Measurements from ENCODE around the gene MVB12B.

MVB12B gene

DNA sequence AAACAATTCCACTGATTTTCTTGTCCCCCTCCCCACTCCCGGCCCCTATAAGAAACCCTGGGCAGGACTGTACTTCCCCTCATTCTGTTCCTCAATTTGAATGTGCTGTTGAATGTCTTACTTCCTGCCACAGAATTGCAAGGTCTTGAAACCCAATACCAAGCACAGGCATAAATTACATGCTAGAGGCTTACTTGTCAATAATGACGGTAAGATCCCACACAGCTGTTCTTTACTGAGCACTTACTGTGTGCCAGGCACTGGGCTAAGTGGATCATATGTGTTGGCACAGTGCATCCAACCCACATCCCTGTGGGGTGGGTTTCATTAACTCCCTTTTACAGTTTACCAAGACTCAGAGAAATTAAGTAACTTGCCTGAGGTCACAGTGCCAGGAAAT, 63.4 kb downstream of the MVB12B start:
- DNase-seq, result no peak

DNA sequence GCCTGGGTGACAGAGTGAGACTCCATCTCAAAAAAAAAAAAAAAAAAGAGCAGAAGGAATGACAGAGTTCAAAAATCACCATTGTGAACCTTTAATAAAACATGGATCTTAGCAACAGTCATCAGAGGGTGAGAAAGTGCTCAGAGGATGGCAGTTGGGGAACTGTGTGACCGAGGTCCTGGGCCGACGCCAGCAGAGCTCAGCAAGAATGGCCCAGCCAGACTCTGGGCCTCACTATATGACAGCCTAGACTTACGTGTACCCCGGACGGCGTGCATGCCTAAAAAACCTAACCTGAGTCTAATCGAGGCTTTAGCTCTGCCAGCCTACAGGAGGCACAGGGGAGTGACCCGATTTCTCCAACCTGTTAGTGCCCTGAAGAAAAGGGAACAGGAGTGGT, 64.3 kb downstream of the MVB12B start:
- no peak for DNase-seq

DNA sequence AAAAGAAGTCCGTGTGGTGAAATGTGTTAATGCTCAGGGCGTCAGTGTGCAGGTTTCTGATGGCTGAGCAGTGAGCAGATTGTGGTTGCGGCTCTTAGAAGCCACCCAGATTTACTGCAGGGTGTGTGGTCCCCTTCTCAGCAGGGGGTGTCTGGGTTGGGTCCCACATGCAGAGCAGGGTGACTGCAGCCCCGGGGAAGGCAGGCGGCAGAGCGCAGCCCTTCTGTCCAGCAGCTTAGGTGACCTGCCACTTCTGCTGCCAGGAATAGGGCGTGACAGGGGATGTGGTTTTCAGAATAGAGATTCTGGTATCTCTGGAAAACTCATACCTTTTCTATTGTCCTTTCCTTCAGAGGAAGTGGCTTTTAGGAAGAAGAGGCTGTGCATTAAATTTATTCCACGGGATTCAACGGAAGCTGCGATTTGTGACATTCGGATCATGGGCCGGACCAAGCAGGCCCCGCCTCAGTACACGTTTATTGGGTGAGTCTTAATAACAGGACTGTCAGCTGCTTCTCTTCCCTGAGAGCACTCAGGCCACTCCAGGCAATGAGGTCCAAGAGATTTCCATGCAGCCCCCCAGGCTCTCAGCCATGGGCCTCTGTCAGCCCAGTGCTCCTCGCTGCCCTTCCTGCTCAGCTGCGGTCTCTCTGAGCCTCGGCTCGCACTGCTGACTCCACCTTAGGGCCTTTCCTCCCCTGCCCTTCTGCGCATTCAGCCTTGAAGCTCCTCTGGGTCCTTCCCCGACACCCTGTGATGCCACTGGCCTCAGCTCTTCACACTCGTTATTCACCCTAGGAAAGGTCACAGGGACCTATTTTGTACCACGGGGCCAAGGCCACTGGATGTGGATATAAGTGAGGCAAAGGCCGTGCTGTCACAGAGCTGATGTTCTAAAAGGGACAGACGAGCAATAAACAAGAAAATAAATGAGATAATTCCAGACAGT, 65.4 kb downstream of the MVB12B start:
- no peak for DNase-seq

DNA sequence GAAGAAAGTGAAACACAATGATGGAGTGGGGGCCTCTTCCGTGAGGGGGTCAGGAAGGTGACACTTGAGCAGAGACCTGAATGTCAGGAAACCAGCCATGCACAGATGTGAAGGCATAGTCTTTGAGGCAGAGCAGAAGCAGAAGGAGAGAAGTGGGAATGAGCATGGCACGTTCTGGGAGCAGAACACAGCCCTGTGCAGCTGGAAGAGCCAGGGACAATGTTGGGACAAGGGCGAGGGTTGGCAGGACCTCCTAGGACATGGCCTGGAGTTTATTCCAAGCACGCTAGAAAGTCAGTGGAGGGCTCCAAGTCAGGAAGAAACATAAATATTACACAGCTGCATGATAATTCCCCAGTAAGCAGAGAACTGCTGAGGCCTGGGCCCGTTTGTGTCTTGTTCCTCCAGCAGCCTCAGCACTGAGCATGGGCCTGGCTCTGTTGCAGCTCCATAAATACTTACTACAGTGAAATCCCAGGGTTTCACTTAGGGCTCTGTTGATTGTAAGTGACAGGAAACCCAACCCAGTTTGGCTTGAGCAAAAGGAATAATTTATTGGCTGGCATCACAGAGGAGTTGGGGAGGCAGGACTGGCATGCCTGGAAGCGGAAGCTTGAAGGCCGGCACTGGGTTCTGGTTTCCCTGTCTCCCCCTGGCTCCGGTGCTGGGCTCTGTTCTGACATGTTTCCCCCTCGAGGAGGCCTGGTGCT, 66.2 kb downstream of the MVB12B start:
- DNase-seq, result no peak

DNA sequence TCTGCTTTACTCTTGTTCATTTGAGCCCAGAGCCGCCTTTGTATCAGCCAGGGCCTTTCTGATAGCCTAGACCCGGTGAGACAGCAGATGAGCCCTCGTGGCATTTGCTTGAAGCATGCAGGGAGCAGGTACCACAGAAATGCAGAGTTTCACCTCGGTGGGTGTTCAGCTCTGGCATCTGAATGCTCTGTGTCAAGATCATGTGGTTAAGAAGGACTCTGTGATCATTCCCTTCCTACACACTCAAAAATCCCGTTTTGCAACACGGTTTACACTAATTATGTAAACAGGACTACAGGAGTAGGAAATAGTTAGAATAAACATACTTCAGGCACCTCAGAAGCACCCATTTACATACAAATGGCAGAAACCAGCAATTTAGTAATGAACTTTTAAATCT, 67.2 kb downstream of the MVB12B start:
- no peak for DNase-seq

DNA sequence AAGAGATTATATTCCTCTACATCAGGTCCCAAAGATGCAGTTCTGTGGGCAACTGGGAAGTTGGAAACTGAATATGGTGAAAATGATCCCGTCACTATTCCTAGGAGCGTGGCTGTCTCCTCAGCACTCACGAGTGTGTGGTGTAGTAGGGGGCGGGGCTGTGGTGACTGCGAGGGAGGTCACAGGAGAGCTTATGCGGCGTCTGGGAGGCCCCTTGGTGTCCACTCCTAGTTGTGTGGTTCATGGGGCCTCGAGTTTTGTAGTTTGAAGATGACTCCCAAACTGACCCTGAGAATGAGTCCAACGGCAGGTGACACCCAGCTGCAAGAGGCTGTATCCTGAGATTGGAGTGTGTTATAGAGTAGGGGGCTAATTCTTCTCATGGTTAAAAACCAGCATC, 68.2 kb downstream of the MVB12B start:
- no peak for DNase-seq

DNA sequence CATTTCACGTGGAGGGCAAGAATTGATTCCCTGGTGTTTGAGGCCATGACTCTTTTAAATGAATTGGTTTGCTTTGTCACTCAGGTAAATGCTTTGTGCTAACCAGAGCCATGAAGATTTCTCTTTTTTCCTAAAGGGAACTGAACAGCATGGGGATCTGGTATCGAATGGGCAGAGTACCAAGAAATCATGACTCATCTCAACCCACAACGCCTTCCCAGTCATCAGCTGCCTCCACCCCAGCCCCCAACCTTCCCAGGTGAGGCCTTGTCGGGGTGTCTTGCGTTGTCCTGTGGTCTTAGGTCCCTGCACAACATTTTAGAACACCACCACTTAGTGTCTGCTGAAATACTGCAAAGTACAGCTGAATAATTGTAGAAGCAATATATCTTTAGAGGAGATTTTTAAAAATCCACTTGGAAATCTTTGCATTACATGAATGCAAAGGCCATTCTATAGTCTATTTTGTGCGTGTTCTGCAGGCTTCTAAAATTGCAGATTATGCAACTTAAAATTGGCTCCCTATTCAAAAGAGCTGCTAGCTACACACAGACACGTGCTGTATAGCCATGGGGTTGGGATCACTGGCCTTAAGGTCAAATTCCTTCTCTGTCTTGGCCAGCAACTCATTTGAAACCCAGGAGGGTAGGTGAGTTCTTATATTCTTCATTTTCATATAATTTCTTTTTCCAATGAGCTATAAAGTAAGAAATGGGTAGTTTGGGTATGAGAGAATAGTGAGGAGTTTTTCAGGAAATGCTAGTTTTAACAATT, 69.0 kb downstream of the MVB12B start:
- DNase-seq, result peak; percentile 6

DNA sequence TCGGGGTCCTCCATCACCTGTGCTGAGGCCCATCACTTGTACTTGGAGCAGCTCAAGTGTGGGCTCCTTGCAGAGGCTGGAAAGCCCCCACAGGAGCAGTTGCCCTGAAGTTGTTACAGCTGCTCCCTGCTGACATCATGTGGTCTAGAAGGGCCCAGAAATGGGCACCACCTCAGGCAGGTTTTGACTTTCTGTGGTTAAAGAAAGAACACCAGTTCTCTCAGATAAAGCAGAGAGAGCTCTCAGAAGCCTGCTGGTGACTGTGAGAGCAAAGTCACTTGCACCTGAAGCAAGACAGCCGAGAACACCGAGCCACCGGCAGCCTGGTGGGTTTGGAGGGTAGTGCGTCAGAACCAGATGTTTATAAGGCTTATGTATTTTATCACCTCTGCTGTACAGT, 70.4 kb downstream of the MVB12B start:
- DNase-seq, result peak; percentile 80

DNA sequence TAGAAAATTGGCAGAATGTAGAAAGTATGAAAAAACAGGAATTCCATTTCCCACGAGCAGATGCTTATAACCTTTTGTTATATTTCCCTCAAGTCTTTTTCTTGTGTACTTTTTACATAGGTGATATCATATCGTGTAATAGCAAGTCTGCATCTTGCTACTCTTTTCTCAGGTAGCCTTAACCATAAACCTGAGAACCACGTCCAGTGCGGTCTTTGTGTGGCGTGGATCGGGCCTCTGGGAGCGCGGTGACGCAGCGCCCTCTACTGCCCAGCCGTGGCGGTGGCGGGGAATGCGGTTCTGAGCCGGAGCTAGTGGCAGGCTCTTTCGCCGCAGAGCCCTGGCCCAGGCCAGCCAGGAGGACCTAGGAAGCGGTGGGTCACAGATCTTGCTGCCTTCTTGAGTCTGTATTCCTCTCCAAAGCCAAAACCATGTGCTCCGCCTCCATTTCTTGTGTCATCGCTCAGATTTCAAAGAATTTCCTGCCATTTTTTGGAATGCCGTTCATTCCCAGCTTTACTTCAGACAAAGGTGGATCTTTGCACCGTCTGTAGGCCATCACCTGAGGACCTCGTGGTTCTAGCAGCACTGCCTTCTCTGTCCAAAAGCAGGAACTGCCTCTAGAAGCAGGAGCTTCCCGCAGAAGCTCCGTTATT, 71.9 kb downstream of the MVB12B start:
- DNase-seq, result peak; percentile 63

DNA sequence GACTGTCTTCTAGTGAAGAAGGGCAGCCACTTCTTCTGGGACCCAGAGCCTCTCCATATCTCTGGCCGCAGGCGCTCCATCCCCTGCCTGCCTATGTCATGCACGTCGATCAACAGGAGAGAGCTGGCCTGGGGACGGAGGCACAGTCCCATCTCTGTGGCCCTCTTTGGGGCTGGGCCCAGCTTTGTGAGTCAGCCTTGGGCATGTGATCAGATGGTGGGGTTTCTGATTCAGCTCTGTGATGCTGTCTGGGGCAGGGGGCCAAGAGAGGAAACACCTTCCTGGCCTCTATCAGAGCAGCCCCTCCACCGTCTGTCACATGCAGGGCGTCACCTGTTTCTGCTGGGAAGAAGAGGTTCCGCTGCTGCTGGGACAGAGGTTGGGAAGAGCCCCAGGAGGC, 72.6 kb downstream of the MVB12B start:
- DNase-seq, result no peak

DNA sequence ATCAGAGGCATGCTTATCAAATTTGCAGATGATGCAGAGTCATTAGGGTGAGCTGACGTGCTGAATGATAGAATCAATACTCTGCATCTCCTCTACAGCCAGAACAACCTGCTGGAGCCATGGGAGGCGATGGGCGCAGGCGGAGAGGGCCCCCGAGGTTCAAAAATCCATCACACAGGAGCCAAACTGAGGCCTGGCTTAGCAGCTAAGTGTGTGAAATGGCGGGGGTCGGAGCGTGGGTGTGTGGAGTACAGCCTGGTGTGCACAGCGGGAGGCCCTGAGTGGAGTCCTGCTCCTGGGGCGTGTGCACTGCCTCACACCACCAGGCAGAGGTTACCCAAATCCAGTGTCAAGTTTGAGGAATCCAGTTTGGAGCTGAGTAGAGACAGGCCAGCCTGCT, 73.2 kb downstream of the MVB12B start:
- no peak for DNase-seq

DNA sequence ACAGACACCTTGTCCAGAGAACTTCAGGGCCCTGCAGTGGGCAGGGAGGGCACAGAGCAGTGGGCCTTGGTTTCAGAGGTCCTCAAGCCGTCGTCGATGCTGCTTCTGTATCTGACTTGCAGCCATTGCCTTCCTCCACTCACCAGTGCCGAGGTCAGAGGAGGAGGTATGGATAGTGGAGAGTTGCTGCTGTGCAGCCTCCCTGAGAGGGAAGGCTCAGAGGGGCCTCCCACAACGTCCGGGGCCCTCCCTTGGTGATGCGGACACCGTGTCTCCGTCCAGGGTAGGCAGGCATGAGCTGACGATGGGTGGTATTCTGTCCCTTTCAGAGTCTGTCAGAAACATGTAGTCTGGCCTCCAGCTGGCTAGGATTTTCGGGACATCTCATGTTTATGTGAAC, 73.9 kb downstream of the MVB12B start:
- DNase-seq, result no peak

DNA sequence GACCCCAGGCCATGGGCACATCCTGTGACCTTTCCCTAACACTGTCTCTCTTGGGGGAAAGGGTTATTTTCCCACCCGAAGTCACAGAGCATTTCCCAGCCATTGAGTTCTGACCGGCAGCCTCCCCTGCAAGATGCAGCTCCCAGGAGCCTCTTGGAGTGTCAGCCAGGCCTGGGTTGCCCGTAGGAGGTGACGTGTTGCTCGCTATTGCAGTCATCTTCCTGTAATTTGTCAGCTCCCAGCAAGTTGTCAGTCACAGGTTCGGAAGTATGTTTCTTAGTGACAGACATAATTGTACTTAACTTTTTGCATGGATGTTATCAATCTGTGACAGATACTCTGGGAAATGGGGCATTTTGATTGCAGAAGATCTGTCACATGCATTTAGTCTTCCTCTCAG, 74.5 kb downstream of the MVB12B start:
- DNase-seq, result no peak

DNA sequence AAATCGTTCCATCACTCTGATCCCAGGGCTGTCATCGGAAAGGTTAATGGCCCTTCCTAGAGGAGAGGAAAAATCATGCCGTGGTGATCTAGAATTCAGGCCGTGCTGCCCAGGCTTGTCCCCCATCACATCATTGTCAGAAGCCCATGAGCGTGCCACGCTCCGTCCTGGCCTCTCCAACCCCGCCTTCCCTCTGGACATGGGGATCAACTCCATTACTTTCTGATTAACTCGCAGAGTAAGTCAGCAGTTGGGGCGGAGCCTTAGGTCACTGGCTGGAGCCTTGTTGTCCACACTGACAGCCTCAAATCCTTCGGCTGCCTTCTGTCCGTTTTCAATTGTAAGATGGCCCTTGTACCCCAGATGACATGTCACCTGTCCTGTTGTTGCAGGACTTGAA, 75.0 kb downstream of the MVB12B start:
- no peak for DNase-seq

DNA sequence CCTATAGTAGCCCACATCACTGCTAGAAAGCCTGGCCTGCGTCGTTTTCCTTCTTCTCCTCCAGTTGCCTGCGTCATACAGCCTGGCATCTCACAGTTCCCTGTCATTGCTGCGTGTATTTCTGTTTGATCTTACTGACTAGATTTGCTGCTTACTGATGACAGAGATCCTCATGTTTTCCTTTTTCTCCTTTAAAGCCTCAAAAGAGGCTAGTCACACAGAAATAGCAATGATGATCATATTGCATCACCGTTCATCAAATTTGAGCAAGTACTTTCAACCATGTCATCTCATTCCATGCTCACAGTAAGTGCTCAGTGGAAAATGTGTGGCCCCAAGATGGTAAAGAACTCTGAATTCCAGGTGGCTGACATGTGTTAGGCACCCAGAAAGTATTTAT, 76.8 kb downstream of the MVB12B start:
- no peak for DNase-seq

DNA sequence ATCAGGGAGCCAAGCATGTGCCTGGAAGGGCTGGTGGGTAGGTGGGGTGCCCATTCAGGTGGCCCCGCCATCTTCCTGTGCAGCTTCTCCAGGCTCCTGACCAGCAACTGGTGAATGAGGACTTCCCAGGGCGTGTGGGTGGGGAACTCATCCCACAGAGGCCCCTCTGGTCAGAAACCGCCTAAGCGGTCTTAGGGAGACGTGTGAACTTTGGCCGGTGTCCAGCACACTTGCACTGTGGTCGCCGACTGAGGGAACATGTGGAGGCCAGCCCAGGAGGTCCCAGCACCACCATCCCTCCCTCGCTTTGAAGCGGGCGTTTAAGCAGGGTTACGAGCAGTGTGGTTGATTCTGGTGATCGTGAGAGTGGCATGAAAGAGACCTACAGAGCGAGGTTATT, 77.8 kb downstream of the MVB12B start:
- DNase-seq, result no peak

DNA sequence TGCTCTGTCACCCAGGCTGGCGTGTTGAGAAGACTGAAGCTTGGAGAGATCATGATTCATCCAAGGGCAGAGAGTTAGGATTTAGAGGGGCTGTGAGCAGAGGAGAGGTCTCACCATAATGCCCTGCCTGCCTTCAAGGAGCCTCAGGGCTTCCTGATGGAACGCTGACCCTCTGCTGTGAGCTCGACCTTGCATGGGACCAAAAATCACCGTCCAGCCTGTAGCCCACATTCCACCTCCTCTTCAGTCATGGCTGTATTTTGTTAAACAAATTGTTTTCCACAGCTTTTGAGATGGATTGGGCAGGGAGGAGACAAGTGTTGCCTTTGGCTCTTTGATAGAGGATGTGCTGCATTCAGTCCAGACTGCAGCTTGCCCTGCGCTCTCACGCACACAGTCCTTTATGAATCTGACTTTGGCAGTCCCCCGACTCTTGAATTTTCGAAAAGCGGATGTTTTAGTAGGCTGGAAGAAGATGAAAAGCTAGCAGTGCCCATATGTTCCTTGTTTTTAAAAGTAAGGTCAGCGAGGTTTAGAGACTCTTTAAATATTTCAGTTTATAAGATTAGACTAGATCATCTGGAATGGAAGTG, 79.5 kb downstream of the MVB12B start:
- DNase-seq, result no peak

DNA sequence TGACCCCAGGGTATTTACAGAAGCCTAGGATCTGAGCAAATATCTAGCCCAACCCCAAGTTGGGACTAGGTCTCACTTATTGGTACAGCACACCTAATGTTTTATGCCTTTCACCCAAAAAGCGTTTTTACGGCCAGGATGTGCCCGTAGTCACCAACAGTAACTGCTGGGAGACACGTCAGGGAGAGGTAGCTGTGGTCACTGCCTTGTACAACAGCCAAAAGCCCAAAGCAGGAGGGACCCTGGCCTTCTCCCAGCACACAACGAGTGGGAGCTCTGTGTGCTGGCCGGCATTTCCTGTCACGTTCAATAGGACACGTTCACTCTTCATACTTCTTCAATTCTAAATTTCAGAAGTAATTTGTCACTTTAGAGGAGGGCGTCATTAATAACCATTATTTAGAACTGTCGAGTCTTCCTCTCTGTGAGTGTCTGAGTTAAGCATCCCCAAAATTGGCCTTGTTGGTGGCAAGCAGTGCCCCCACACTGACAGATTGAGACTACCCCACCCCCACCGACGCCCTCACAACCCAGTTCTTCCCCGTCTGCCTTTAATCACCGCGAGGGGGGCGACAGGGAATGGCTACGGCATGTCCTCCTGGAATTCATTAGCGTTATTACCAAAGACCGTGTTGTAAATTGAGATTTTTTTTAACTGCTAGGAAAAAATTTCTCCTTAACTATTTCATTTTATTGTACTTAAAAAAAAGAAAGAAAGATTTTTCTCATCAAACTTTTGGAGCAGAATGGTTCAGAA, 80.7 kb downstream of the MVB12B start:
- no peak for DNase-seq

DNA sequence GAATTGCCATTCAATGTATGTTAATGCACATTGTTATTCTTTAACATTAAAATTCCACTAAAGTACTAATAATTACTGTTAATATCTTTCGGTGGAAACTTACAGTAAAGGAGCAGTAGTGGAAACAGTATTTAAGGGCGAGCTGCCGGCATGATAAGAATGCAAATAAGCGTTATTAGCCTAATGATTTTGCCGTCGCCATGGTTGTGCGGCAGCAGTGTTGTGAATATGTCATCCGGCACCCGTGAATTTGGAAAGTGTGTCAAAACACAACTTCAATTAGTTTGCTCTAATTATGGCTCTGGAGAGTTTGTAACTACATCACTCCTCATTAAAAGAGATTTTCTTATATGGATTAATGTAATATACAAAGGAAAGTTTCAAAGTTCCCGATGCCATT, 81.4 kb downstream of the MVB12B start:
- DNase-seq, result no peak

DNA sequence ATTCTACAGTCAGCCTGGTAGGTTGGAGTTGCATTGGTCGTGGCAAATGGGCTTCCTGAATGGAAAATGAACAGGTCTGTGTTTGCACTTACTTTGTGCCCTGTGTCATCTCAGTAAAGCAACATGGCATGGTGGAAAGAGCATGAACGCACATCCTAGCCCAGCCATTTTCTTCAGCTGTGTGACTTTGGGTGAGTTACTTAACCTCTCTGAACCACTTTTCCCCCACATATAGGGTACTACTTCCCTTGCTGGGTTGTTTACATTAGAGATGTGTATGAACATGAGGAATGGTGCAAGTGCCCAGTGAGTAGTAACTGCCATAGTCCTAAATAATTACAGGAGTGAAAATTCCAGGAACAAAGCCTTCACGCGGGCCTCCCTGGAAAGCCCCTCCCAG, 83.6 kb downstream of the MVB12B start:
- DNase-seq, result no peak

DNA sequence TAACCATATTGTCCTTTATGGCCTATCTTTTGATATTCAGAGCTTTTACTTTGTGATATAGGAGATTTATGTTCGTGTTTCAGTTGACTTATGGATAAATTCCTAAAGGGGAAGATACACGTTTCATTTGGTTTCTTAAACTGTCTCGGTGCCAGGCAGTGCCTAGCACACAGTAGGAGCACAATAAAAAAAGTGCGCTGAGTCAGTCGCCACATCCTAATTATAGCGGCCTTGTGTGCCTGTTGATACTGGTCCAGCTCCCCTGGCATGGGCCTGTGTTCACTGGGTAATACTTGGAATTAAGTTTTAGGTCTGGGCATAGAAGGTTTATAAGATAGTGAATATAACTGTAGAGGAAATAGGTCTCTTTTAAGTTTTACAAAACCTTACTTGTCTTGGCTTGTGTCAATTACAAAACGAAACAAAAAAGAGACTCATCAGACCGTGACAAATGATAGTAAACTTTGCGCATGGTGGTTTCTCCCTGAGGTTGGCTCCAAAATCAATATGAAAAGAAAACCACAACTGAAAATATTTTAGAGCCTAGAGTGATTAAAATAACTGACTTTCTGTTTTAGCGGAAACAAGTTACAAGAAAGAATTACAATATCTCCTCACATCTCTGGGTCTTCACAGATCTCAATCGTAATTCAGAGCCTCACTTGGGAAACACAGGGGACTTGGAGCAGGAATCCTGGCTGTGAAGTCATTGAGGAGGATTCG, 84.8 kb downstream of the MVB12B start:
- DNase-seq, result peak; percentile 53

Measured in CD4-positive, alpha-beta T cell treated with Interleukin-4 for 4 hours (primary cell).